SK-N-MC (cell line): ENCODE data around the gene ITGBL1.
A peak's percentile ranks its signal among the peaks of the same experiment; 100 is the strongest.

Experiments
- DNase-seq: peaks from one replicate; pipeline ENCODE4 v3.0.0-alpha.2; 2011; ENCODE audit warnings: low read depth, low spot score
- H3K27ac ChIP-seq: fragments of 200-600 bp; sonication (generic); 2 replicates; pipeline ENCODE4 v1.5.1; 2016; ENCODE audit warnings: mixed run types
- H3K36me3 ChIP-seq: fragments of 200-600 bp; sonication (generic); 2 replicates; pipeline ENCODE4 v1.6.1; 2017; ENCODE audit warnings: antibody characterized with exemption, low read length, mixed read lengths; ENCODE audit not compliant: insufficient read depth
- H3K4me3 ChIP-seq: fragments of 200-600 bp; sonication (generic); 2 replicates; pipeline ENCODE4 v1.5.1; 2016
- H3K9ac ChIP-seq: fragments of 200-600 bp; sonication (generic); 2 replicates; pipeline ENCODE4 v1.8.0; 2017; ENCODE audit warnings: mixed run types, mixed read lengths; ENCODE audit not compliant: insufficient read length
- H3K9me3 ChIP-seq: fragments of 200-600 bp; sonication (generic); 2 replicates; pipeline ENCODE4 v1.6.1; 2017; ENCODE audit warnings: low read depth, mild to moderate bottlenecking, antibody characterized with exemption, low read length, moderate library complexity, mixed read lengths
- EZH2 ChIP-seq: fragments of 200-600 bp; sonication (generic); IDR thresholded peaks from one replicate; pipeline ENCODE4 v1.6.1; 2017; ENCODE audit warnings: antibody characterized with exemption
- FOXP2 ChIP-seq: optimal IDR thresholded peaks from 2 replicates; pipeline ENCODE3; 2011; ENCODE audit warnings: mild to moderate bottlenecking, moderate library complexity; ENCODE audit not compliant: insufficient read depth; ENCODE audit errors: extremely low read length, control extremely low read depth
- POLR2AphosphoS5 ChIP-seq: IDR thresholded peaks from 2 replicates; pipeline ENCODE4 v1.6.1; 2012; ENCODE audit warnings: mild to moderate bottlenecking, low read depth, low read length, borderline replicate concordance

Gene ITGBL1

DNA sequence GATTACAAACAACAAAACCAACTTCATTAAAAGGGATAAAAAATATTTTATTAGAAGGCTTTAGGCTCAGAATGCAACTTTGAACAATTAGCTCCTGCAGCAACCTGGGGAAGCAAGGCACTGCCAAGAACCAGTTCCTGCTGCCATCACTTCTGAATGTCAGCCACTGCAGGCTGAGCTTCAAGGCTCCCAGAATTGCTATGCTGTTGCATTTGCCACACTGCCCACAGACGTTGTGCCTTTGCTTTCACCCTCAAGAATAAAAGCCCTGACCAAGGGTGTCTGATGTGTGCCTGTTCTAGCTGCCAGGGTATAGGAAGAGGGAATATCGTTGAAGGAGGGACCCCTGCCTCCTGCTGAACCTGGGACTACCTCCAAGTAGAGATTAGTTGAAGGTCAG lies 238.4 kb downstream of the ITGBL1 start:
- Histone ChIP-seq H3K27ac (no peak overlapping the region), H3K4me3 (no peak overlapping the region), H3K9me3 (no peaks in the 10 kb centered on the region), H3K36me3 (no peaks in the 10 kb centered on the region), H3K9ac (no peak overlapping the region)
- TF ChIP-seq EZH2 (no peak), FOXP2 (no peak)
- no peak for DNase-seq

- no peak for DNase-seq
- Histone ChIP-seq H3K9ac (no peak overlapping the region), H3K36me3 (no peaks in the 10 kb centered on the region), H3K27ac (no peak overlapping the region), H3K9me3 (no peaks in the 10 kb centered on the region), H3K4me3 (no peak overlapping the region)
- TF ChIP-seq EZH2 (no peak), POLR2AphosphoS5 (no peak), FOXP2 (no peak)
These were observed 238.9 kb downstream of the ITGBL1 start for GRCh38 chr13:101691341-101691860.

GRCh38 chr13:101695870-101696516 lies 243.5 kb downstream of the ITGBL1 start:
- H3K27ac ChIP-seq, result no peak overlapping the region
- no peak for DNase-seq
- no peak overlapping the region for H3K9ac ChIP-seq
- no peaks in the 10 kb centered on the region for H3K36me3 ChIP-seq
- H3K4me3 ChIP-seq, result no peak overlapping the region
- TF ChIP-seq EZH2, result no peak
- H3K9me3 ChIP-seq, result no peaks in the 10 kb centered on the region

GRCh38 chr13:101697745-101698144 lies 245.3 kb downstream of the ITGBL1 start:
- Histone ChIP-seq H3K27ac (no peak overlapping the region), H3K4me3 (no peak overlapping the region), H3K9ac (no peak overlapping the region), H3K9me3 (no peaks in the 10 kb centered on the region), H3K36me3 (no peaks in the 10 kb centered on the region)
- no peak for TF ChIP-seq EZH2
- no peak for TF ChIP-seq POLR2AphosphoS5
- TF ChIP-seq FOXP2, result no peak
- DNase-seq, result no peak

DNA sequence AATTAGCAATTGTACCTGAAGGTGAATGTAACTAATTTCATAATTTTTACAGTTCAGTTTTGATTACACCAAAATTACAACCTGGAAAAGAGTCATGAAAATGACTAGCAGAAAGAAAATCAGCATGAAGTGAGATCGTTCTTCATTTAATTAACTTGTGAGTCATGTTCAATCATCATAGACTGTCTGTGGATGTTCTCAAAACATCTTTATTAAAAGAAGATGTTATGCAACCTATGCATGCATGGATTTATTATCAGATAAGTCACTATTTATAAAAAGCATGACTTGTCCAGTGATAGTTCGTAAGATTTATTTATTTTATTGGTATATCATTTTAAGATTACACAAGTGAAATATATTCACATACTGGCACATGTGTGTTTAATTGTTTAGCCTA lies 245.9 kb downstream of the ITGBL1 start:
- Histone ChIP-seq H3K4me3 (no peak overlapping the region), H3K9me3 (no peaks in the 10 kb centered on the region), H3K9ac (no peak overlapping the region), H3K36me3 (no peaks in the 10 kb centered on the region), H3K27ac (no peak overlapping the region)
- no peak for DNase-seq
- TF ChIP-seq EZH2 (no peak), FOXP2 (no peak)

DNA sequence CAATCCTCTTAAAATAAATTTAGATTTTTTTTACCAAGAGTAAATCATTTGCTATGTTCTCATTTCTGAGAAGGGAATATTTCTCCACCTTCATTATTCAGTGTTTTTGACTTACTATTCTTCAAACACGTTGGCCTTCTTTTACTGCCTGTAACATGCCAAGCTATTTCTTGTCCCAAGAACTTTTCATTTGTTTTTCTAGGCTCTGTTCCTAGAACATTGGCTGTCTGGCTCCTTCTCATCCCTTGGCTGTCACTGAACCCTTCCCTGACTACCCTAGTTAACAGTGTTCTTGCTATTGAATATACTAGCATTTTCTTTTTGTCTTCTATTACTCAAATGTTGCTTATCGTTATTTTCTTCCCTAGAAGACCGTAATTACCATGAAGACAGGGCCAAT lies 248.1 kb downstream of the ITGBL1 start:
- DNase-seq, result no peak
- Histone ChIP-seq H3K36me3 (no peaks in the 10 kb centered on the region), H3K9ac (no peak overlapping the region), H3K4me3 (no peak overlapping the region), H3K9me3 (no peaks in the 10 kb centered on the region), H3K27ac (no peak overlapping the region)
- no peak for TF ChIP-seq POLR2AphosphoS5
- TF ChIP-seq EZH2, result no peak
- no peak for TF ChIP-seq FOXP2

- no peak for TF ChIP-seq POLR2AphosphoS5
- no peak for TF ChIP-seq FOXP2
- no peak for TF ChIP-seq EZH2
These were observed 250.6 kb downstream of the ITGBL1 start for GRCh38 chr13:101703081-101703480.

GRCh38 chr13:101703838-101704237 lies 251.4 kb downstream of the ITGBL1 start:
- DNase-seq, result no peak
- H3K4me3 ChIP-seq, result no peak overlapping the region
- H3K9me3 ChIP-seq, result no peaks in the 10 kb centered on the region
- no peak overlapping the region for H3K27ac ChIP-seq
- H3K36me3 ChIP-seq, result no peaks in the 10 kb centered on the region
- no peak overlapping the region for H3K9ac ChIP-seq
- TF ChIP-seq EZH2, result no peak
- no peak for TF ChIP-seq POLR2AphosphoS5
- TF ChIP-seq FOXP2, result no peak

More at GRCh38 chr13:101703081-101703480, 250.6 kb downstream of the ITGBL1 start:
- no peak for DNase-seq
- no peaks in the 10 kb centered on the region for H3K9me3 ChIP-seq
- no peak overlapping the region for H3K4me3 ChIP-seq
- H3K36me3 ChIP-seq, result no peaks in the 10 kb centered on the region
- no peak overlapping the region for H3K27ac ChIP-seq
- H3K9ac ChIP-seq, result no peak overlapping the region

- Histone ChIP-seq H3K4me3 (peak overlapping the region; percentile 28), H3K27ac (peak overlapping the region; percentile 12; the same call in 1 of the 2 replicates), H3K9ac (no peak overlapping the region), H3K36me3 (no peaks in the 10 kb centered on the region), H3K9me3 (no peaks in the 10 kb centered on the region)
- TF ChIP-seq POLR2AphosphoS5 (no peak), FOXP2 (no peak), EZH2 (no peak)
- DNase-seq, result peak; percentile 28
These were observed 254.2 kb downstream of the ITGBL1 start for GRCh38 chr13:101706651-101707050.
